ENCODE measurements around the gene AKAP12.

DNA sequence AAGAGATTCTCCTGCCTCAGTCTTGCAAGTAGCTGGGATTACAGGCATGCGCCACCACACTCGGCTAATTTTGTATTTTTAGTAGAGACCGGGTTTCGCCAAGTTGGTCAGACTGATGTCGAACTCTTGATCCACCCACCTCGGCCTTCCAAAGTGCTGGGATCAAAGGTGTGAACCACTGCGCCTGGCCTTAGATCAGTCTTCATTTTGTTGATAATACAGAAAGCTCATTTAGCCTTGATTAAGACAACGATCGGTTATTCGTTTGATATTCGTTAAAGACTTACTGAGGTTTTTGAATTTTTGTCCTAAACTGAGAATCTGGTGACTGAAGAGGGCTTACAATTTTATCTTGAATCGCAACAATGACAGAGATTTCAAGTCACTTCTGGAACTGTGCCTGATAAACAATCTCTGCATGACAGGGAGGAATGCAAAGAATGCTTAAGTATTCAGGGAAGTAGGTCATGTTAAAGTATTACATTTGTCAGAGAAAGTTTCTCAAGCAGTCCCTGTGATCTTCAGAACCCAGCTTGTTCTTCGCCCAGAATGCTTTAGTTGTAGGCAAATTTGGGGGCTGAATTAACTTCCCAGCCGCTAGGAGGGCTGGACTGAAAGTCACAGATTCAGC, 14.8 kb downstream of the AKAP12 start:
- TF ChIP-seq, protein P1, sequence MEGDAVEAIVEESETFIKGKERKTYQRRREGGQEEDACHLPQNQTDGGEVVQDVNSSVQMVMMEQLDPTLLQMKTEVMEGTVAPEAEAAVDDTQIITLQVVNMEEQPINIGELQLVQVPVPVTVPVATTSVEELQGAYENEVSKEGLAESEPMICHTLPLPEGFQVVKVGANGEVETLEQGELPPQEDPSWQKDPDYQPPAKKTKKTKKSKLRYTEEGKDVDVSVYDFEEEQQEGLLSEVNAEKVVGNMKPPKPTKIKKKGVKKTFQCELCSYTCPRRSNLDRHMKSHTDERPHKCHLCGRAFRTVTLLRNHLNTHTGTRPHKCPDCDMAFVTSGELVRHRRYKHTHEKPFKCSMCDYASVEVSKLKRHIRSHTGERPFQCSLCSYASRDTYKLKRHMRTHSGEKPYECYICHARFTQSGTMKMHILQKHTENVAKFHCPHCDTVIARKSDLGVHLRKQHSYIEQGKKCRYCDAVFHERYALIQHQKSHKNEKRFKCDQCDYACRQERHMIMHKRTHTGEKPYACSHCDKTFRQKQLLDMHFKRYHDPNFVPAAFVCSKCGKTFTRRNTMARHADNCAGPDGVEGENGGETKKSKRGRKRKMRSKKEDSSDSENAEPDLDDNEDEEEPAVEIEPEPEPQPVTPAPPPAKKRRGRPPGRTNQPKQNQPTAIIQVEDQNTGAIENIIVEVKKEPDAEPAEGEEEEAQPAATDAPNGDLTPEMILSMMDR (IDR thresholded peaks at IDR 0.05; ENCODE audit: low read length), result no peak
- TF ChIP-seq EZH2phosphoT487 (IDR thresholded peaks at IDR 0.05; ENCODE audit: low read length), result no peak
- TF ChIP-seq EZH2 (optimal IDR thresholded peaks at IDR 0.05; ENCODE audit: low read depth, low read length), result no peak

All from MM.1S (cell line).